ENCODE measurements around the gene TMEM179. TPM values are rescaled to one million over a fixed set of nuclear protein-coding genes. Genes with fewer than 3 reads are reported as not detected.

TMEM179 gene
- total and polyA plus RNA-seq, 7 experiments from 2014 or later, result 0.15 TPM; not detected in 6

DNA sequence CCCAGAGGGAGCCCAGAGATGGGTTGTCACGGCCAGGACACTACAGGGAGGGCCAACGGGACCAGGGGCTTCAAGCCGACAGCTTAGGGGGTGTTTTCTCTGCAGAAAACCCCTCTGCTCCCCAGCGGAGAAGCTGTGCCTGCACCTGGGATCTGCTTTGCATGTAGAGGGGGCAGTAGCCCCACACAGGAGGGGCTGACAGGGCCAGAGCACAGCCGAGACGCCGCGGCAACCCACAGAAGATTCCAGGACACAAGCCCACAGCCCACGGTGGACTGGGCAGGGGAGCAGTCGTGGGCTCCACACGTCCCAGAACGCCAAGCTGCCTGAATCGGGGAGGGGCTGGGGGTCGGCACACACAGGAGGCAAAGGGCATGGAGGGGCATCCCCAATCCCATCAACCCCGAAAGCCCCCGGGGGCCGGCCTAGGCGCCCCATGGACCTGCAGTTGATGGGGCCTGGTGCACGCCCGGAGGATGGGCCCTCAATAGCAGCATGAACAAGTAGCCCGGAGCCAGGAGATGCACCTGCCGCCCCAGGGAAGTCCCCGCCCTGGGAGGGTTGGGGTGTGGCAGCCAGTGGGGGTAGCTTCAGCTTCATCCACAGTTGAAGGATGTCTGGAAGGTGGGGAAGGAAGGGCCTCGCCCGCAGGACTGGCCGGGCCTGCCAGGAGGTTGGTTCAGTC, 30.5 kb upstream of the TMEM179 start:
- POLR2A ChIA-PET, result no interaction called here
- H3K9me3 ChIP-seq (ENCODE audit: control insufficient read depth in 2 of 3, low read length in 3 of 3), result no peaks in the 10 kb centered on the region

DNA sequence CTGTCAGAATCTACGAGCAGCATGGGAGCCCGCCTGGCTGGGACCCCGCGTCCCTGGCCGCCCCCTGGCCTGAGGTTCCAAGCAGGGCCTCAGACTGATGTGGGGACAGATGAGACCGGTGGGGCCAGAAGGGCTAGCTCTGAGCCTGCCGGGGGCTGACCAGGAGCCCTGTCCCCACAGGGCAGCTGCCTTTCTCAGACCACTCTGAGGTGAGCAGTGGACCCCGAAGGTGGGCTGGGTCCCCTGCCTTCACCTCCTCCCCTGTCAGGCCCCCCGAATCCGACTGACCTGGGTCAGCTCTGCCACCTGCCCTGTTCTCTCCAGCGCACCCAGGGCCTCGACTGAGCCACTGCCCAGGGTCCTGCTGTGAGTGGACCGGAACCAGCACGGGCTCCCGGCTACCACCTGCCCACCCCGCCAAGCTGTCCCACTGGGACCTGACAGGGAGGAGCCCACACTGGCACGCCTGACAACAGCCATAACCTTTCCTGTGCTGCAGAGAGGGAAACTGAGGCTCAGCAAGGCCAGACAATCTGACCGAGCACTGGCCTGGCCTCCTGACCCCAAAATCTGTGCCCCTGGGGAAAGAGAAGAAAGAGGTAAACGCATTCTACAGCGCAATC, 29.7 kb upstream of the TMEM179 start:
- no peak overlapping the region for H3K27ac Mint-ChIP-seq
- no peak overlapping the region for H3K4me3 Mint-ChIP-seq
- Histone ChIP-seq H3K36me3 (ENCODE audit: control insufficient read depth in 2 of 3, insufficient read depth in 3 of 3, low read length in 3 of 3) (no peaks in the 10 kb centered on the region), H3K9me3 (ENCODE audit: control insufficient read depth in 2 of 3, low read length in 3 of 3) (peaks cover 0 to 5% (median 0%) of the 10 kb centered on the region in 3 experiments), H3K27me3 (ENCODE audit: control insufficient read depth in 2 of 2, insufficient read depth in 2 of 2, low read length in 2 of 2) (no peaks in the 10 kb centered on the region), H3K4me1 (ENCODE audit: control insufficient read depth in 2 of 2, insufficient read depth in 2 of 2, low read length in 2 of 2) (no peaks in the 10 kb centered on the region), H3K4me3 (ENCODE audit: low read length) (no peak overlapping the region), H3K27ac (ENCODE audit: low read depth, low read length) (no peak overlapping the region)
- peaks cover 0 to 2% (median 0%) of the 10 kb centered on the region in 5 donors for H3K36me3 Mint-ChIP-seq
- peaks cover 0 to 10% (median 2%) of the 10 kb centered on the region in 11 donors for H3K9me3 Mint-ChIP-seq
- DNase-seq, result no peak
- POLR2A ChIA-PET, result no interaction called here
- intact Hi-C loops (cut with micrococcal nuclease), result no loop called here
- ATAC-seq, result no peak
- peaks cover 3 to 12% (median 7%) of the 10 kb centered on the region in 5 donors for H3K27me3 Mint-ChIP-seq
- CTCF ChIA-PET, result no interaction called here
- no peaks in the 10 kb centered on the region for H3K4me1 Mint-ChIP-seq

More for the DNA sequence above, 30.5 kb upstream of the TMEM179 start:
- ATAC-seq (no peak), DNase-seq (no peak)
- Histone ChIP-seq H3K36me3 (ENCODE audit: control insufficient read depth in 2 of 3, insufficient read depth in 3 of 3, low read length in 3 of 3) (no peaks in the 10 kb centered on the region), H3K27me3 (ENCODE audit: control insufficient read depth in 2 of 2, insufficient read depth in 2 of 2, low read length in 2 of 2) (no peaks in the 10 kb centered on the region), H3K27ac (ENCODE audit: low read depth, low read length) (no peak overlapping the region), H3K4me1 (ENCODE audit: control insufficient read depth in 2 of 2, insufficient read depth in 2 of 2, low read length in 2 of 2) (no peaks in the 10 kb centered on the region), H3K4me3 (ENCODE audit: low read length) (no peak overlapping the region)
- H3K9me3 Mint-ChIP-seq, result peaks cover 0 to 2% (median 0%) of the 10 kb centered on the region in 11 donors
- H3K27me3 Mint-ChIP-seq, result peaks cover 3 to 12% (median 7%) of the 10 kb centered on the region in 5 donors
- H3K27ac Mint-ChIP-seq, result no peak overlapping the region
- CTCF ChIA-PET, result no interaction called here
- peaks cover 0 to 5% (median 0%) of the 10 kb centered on the region in 7 donors for H3K4me1 Mint-ChIP-seq
- H3K4me3 Mint-ChIP-seq, result no peak overlapping the region
- intact Hi-C loops (cut with micrococcal nuclease), result loop anchor here in 1 of 2 donors (5.0 kb wide), 1 partner anchor 558 kb away; no protein-coding TSS in a partner anchor
- H3K36me3 Mint-ChIP-seq, result no peaks in the 10 kb centered on the region

DNA sequence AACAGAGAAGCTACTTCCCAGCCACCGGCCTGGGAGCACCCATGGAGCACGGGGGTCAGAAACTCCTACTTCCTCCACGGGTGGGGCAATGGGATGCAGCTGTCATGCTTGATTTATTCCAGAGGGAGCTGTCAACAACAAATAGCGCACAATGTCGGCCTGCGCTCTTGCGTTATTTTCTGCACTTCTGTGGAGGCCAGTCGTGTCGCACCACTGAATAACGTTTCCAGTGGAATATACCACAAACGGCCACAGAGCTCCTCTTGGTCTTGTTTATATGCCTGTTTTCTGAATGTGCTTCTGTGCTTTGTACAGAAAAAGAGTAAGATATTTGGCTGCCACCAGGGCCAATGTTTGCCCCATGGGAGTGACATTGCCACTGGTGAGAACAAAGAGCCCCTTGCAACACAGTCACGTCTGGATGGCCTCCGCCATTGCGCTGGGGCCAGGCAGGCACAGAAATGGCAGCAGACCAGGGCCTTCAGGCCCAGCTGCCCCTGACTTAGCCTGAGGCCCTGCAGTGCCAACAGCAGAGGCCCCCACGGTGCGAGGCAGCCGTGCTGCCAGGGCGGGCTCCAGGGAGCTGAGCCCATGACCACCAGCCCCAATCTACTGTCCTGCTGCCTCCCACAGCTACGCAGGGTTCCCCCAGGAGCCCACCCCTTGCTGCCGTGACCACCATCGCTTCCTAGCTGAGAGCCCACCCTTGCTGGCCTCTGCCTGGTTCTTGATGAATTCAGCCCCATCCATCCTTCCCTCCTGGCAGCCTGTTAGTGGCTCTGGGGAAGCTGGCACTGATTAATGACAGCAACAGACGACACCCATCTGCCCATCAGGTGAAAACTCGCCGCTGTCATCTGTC, 28.9 kb upstream of the TMEM179 start:
- Mint-ChIP-seq H3K36me3 (peaks cover 0 to 7% (median 3%) of the 10 kb centered on the region in 5 donors), H3K4me1 (no peaks in the 10 kb centered on the region), H3K27me3 (peaks cover 3 to 10% (median 4%) of the 10 kb centered on the region in 5 donors), H3K27ac (no peak overlapping the region), H3K4me3 (no peak overlapping the region), H3K9me3 (peaks cover 0 to 16% (median 5%) of the 10 kb centered on the region in 11 donors)
- DNase-seq (no peak), ATAC-seq (no peak)
- Histone ChIP-seq H3K27ac (ENCODE audit: low read depth, low read length) (no peak overlapping the region), H3K4me3 (ENCODE audit: low read length) (no peak overlapping the region), H3K27me3 (ENCODE audit: control insufficient read depth in 2 of 2, insufficient read depth in 2 of 2, low read length in 2 of 2) (no peaks in the 10 kb centered on the region), H3K9me3 (ENCODE audit: control insufficient read depth in 2 of 3, low read length in 3 of 3) (peaks cover 0 to 11% (median 0%) of the 10 kb centered on the region in 3 experiments), H3K36me3 (ENCODE audit: control insufficient read depth in 2 of 3, insufficient read depth in 3 of 3, low read length in 3 of 3) (no peaks in the 10 kb centered on the region), H3K4me1 (ENCODE audit: control insufficient read depth in 2 of 2, insufficient read depth in 2 of 2, low read length in 2 of 2) (no peaks in the 10 kb centered on the region)
- CTCF ChIA-PET, result no interaction called here
- POLR2A ChIA-PET, result no interaction called here
- intact Hi-C loops (cut with micrococcal nuclease), result no loop called here

DNA sequence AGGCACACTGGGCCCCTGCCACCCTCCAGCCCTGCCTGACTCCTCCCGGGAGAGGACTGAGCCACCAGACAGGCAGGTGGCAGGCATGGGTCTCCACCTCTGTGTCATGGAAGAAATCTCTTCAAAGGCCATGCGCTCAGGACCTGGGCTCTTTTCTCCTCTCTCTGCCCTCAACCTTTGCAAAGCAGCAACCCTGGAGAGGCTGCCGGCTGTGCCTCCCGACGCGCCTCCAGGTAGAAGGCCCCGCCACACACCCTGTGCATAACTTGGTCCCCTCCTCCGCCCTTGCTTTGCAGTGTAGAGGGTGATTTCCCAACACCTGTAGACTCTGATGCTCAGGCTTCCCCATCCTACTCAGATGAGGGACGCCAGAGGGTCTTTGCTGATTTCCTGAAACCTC, 28.2 kb upstream of the TMEM179 start:
- no peak for DNase-seq
- intact Hi-C loops (cut with micrococcal nuclease), result no loop called here
- no peak for ATAC-seq

DNA sequence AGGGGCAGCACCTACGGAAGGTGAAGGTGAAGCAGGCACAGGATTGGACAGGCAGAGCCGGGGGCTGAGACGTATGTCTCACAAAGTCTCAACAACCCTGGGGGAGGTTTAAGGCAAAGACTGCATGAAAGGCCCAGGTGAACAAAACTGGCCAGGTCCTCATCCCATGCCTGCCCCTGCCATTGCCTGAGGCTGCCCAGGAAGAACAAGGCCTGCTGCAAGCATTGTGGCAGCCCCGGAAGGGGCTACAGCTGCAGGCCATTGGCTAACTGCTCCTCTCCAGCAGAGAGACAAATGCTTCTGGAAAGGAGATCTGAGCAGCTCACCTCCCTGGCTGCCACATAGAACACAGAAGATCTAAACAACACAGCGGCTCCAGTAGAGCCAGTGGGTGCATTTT, 20.4 kb upstream of the TMEM179 start:
- ATAC-seq (no peak), DNase-seq (no peak)
- peaks cover 14 to 35% (median 31%) of the 10 kb centered on the region in 5 donors for H3K27me3 Mint-ChIP-seq
- POLR2A ChIA-PET, result no interaction called here
- H3K4me1 ChIP-seq (ENCODE audit: control insufficient read depth in 2 of 2, insufficient read depth in 2 of 2, low read length in 2 of 2), result no peaks in the 10 kb centered on the region
- no peaks in the 10 kb centered on the region for H3K36me3 ChIP-seq (ENCODE audit: control insufficient read depth in 2 of 3, insufficient read depth in 3 of 3, low read length in 3 of 3)
- intact Hi-C loops (cut with micrococcal nuclease), result no loop called here
- no peak overlapping the region for H3K27ac Mint-ChIP-seq
- H3K9me3 ChIP-seq (ENCODE audit: control insufficient read depth in 2 of 3, low read length in 3 of 3), result peaks cover 0 to 11% (median 0%) of the 10 kb centered on the region in 3 experiments
- no peak overlapping the region for H3K4me3 Mint-ChIP-seq
- H3K4me3 ChIP-seq (ENCODE audit: low read length), result no peak overlapping the region
- CTCF ChIA-PET, result no interaction called here
- H3K27me3 ChIP-seq (ENCODE audit: control insufficient read depth in 2 of 2, insufficient read depth in 2 of 2, low read length in 2 of 2), result no peaks in the 10 kb centered on the region
- H3K27ac ChIP-seq (ENCODE audit: low read depth, low read length), result no peak overlapping the region
- H3K4me1 Mint-ChIP-seq, result peaks cover 0 to 2% (median 0%) of the 10 kb centered on the region in 7 donors
- H3K9me3 Mint-ChIP-seq, result peaks cover 3 to 52% (median 16%) of the 10 kb centered on the region in 11 donors
- H3K36me3 Mint-ChIP-seq, result peaks cover 0 to 20% (median 9%) of the 10 kb centered on the region in 5 donors

More for the DNA sequence above, 28.2 kb upstream of the TMEM179 start:
- no peaks in the 10 kb centered on the region for H3K4me1 Mint-ChIP-seq
- ChIA-PET POLR2A (no interaction called here), CTCF (interaction anchor here (0.6 kb wide), 1 partner anchor 76 kb away, joined by 7 read pairs; no protein-coding TSS in a partner anchor)
- no peak overlapping the region for H3K27ac ChIP-seq (ENCODE audit: low read depth, low read length)
- no peaks in the 10 kb centered on the region for H3K27me3 ChIP-seq (ENCODE audit: control insufficient read depth in 2 of 2, insufficient read depth in 2 of 2, low read length in 2 of 2)
- no peaks in the 10 kb centered on the region for H3K36me3 ChIP-seq (ENCODE audit: control insufficient read depth in 2 of 3, insufficient read depth in 3 of 3, low read length in 3 of 3)
- peaks cover 0 to 11% (median 3%) of the 10 kb centered on the region in 5 donors for H3K36me3 Mint-ChIP-seq
- H3K4me3 Mint-ChIP-seq, result no peak overlapping the region
- peaks cover 0 to 23% (median 7%) of the 10 kb centered on the region in 11 donors for H3K9me3 Mint-ChIP-seq
- peaks cover 0 to 11% (median 0%) of the 10 kb centered on the region in 3 experiments for H3K9me3 ChIP-seq (ENCODE audit: control insufficient read depth in 2 of 3, low read length in 3 of 3)
- no peaks in the 10 kb centered on the region for H3K4me1 ChIP-seq (ENCODE audit: control insufficient read depth in 2 of 2, insufficient read depth in 2 of 2, low read length in 2 of 2)
- peaks cover 0 to 9% (median 4%) of the 10 kb centered on the region in 5 donors for H3K27me3 Mint-ChIP-seq
- no peak overlapping the region for H3K4me3 ChIP-seq (ENCODE audit: low read length)
- H3K27ac Mint-ChIP-seq, result no peak overlapping the region

DNA sequence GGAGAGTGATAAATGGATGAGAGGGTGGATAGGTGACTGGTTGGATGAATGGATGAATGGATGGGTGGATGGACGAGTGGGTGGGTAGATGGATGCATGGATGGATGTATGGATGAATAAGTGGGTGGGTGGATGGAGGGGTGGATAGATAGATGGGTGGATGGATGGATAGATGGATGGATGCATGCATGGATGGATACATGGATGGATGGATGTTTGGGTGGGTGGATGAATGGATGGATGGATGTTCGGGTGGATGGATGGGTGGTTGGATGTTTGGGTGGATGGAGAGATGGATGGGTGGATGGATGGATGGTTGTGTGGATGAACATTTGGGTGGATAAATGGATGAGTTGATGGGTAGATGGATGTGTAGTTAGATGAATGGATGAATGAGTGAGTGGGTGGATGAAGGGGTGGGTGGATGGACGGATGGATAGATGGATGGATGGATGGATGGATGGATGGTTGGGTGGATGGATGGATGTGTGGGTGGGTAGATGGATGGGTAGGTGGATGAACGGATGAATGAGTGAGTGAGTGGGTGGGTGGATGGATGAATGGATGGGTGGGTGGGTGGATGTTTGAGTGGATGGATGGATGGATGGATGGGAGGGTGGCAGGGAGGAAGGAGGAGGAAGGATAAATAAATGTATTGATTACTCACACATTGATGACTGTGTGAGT, 9.7 kb upstream of the TMEM179 start:
- DNase-seq, result no peak
- no peak for ATAC-seq
- Mint-ChIP-seq H3K4me3 (no peak overlapping the region), H3K27ac (no peak overlapping the region), H3K27me3 (peaks cover 18 to 45% (median 36%) of the 10 kb centered on the region in 5 donors), H3K9me3 (peaks cover 0 to 5% (median under 1%) of the 10 kb centered on the region in 11 donors), H3K4me1 (peaks cover 0 to 4% (median 0%) of the 10 kb centered on the region in 7 donors), H3K36me3 (peaks cover 0 to 3% (median 2%) of the 10 kb centered on the region in 5 donors)
- no peaks in the 10 kb centered on the region for H3K36me3 ChIP-seq (ENCODE audit: control insufficient read depth in 2 of 3, insufficient read depth in 3 of 3, low read length in 3 of 3)
- no peak overlapping the region for H3K27ac ChIP-seq (ENCODE audit: low read depth, low read length)
- intact Hi-C loops (cut with micrococcal nuclease), result no loop called here
- H3K4me3 ChIP-seq (ENCODE audit: low read length), result no peak overlapping the region
- CTCF ChIA-PET, result no interaction called here
- POLR2A ChIA-PET, result no interaction called here
- H3K27me3 ChIP-seq (ENCODE audit: control insufficient read depth in 2 of 2, insufficient read depth in 2 of 2, low read length in 2 of 2), result no peaks in the 10 kb centered on the region
- no peaks in the 10 kb centered on the region for H3K4me1 ChIP-seq (ENCODE audit: control insufficient read depth in 2 of 2, insufficient read depth in 2 of 2, low read length in 2 of 2)
- no peaks in the 10 kb centered on the region for H3K9me3 ChIP-seq (ENCODE audit: control insufficient read depth in 2 of 3, low read length in 3 of 3)

Measured in naive thymus-derived CD4-positive, alpha-beta T cell (primary cell).